Measurements from ENCODE around the gene CSNK1A1L. TPM values are rescaled to one million over a fixed set of nuclear protein-coding genes. Genes with fewer than 3 reads are reported as not detected.

Gene CSNK1A1L
- not detected for total RNA-seq
- polyA plus RNA-seq, result not detected
- long read RNA-seq, donor 1, result 0 reads
- long read RNA-seq, donor 2, result 0 reads
- long read RNA-seq, donor 3, result 0 reads

GRCh38 chr13:37105251-37105714 lies at the start of gene CSNK1A1L:
Gene CSNK1A1L (minus strand): TSS chr13:37105664. CDS start chr13:37105256, 408 bp downstream.
- no peak for ATAC-seq
- intact Hi-C loops (cut with DNase I), result loop anchor here in 1 of 10 donors (10.0 kb wide), 1 partner anchor 190 kb away; no protein-coding TSS in a partner anchor
- TF ChIP-seq, protein P1, sequence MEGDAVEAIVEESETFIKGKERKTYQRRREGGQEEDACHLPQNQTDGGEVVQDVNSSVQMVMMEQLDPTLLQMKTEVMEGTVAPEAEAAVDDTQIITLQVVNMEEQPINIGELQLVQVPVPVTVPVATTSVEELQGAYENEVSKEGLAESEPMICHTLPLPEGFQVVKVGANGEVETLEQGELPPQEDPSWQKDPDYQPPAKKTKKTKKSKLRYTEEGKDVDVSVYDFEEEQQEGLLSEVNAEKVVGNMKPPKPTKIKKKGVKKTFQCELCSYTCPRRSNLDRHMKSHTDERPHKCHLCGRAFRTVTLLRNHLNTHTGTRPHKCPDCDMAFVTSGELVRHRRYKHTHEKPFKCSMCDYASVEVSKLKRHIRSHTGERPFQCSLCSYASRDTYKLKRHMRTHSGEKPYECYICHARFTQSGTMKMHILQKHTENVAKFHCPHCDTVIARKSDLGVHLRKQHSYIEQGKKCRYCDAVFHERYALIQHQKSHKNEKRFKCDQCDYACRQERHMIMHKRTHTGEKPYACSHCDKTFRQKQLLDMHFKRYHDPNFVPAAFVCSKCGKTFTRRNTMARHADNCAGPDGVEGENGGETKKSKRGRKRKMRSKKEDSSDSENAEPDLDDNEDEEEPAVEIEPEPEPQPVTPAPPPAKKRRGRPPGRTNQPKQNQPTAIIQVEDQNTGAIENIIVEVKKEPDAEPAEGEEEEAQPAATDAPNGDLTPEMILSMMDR (IDR thresholded peaks at IDR 0.05), result no peak
- TF ChIP-seq POLR2A (IDR thresholded peaks at IDR 0.05), result no peak
- no peak within 1 kb of the TSS for H3K27ac ChIP-seq
- no peak for DNase-seq
- no peaks in the 10 kb centered on the region for H3K27me3 ChIP-seq
- H3K4me1 ChIP-seq, result peaks cover 0 to 7% (median 0%) of the 10 kb centered on the region in 12 donors
- no peak within 1 kb of the TSS for H3K4me3 ChIP-seq
- H3K36me3 ChIP-seq, result no peaks in the 10 kb centered on the region
- WGBS, 4 donors, result 93 to 95% (median 94%) methylated on average over 25 to 26 of the region's 26 CpGs
- H3K9me3 ChIP-seq, result no peaks in the 10 kb centered on the region

GRCh38 chr13:37149380-37149779 lies 43.9 kb upstream of the CSNK1A1L start:
- Histone ChIP-seq H3K36me3 (no peaks in the 10 kb centered on the region), H3K27ac (no peak overlapping the region), H3K4me3 (no peak overlapping the region), H3K9me3 (no peaks in the 10 kb centered on the region), H3K27me3 (no peaks in the 10 kb centered on the region), H3K4me1 (peaks cover 0 to 6% (median 0%) of the 10 kb centered on the region in 12 donors)
- DNase-seq (no peak), ATAC-seq (no peak)
- no peak for TF ChIP-seq POLR2A (IDR thresholded peaks at IDR 0.05)
- TF ChIP-seq, protein P1 (IDR thresholded peaks at IDR 0.05), result no peak
- 21 to 34% (median 28%) methylated on average over 3 of the region's 3 CpGs for WGBS, 4 donors
- intact Hi-C loops (cut with DNase I), result no loop called here

GRCh38 chr13:37148501-37148900 lies 43.0 kb upstream of the CSNK1A1L start:
- intact Hi-C loops (cut with DNase I), result no loop called here
- no peak for ATAC-seq

DNA sequence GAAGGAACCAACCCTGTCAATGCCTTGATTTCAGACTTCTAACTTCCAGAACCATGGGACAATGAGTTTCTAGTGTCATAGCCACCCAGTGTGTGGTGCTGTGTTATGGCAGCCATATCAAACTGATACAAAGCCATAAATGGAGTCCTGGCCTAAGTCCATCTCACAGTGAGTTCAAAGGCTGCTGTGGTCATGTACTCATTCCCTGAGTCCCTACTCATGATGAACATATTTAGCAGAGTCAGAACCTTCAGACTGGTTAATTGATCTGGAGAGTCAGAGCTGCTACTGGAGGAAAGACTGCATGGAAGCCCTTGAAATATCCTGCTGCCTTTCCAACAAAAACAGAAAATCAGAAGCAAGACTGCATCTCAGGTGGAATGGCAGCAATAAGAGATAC lies 39.2 kb upstream of the CSNK1A1L start:
- Histone ChIP-seq H3K9me3 (peaks cover 0 to 6% (median 0%) of the 10 kb centered on the region in 12 donors), H3K4me1 (peaks cover 0 to 6% (median 0%) of the 10 kb centered on the region in 12 donors), H3K27me3 (no peaks in the 10 kb centered on the region), H3K27ac (no peak overlapping the region), H3K36me3 (no peaks in the 10 kb centered on the region), H3K4me3 (no peak overlapping the region)
- no peak for TF ChIP-seq POLR2A (IDR thresholded peaks at IDR 0.05)
- TF ChIP-seq, protein P1 (IDR thresholded peaks at IDR 0.05), result no peak
- intact Hi-C loops (cut with DNase I), result no loop called here
- no peak for ATAC-seq
- DNase-seq, result no peak

More at GRCh38 chr13:37148501-37148900, 43.0 kb upstream of the CSNK1A1L start:
- no peak for DNase-seq
- no peaks in the 10 kb centered on the region for H3K27me3 ChIP-seq
- H3K9me3 ChIP-seq, result no peaks in the 10 kb centered on the region
- TF ChIP-seq POLR2A (IDR thresholded peaks at IDR 0.05), result no peak
- TF ChIP-seq, protein P1 (IDR thresholded peaks at IDR 0.05), result no peak
- no peaks in the 10 kb centered on the region for H3K36me3 ChIP-seq
- no peak overlapping the region for H3K4me3 ChIP-seq
- H3K4me1 ChIP-seq, result peaks cover 0 to 6% (median 0%) of the 10 kb centered on the region in 12 donors
- 34 to 43% (median 40%) methylated on average over 2 of the region's 2 CpGs for WGBS, 4 donors
- H3K27ac ChIP-seq, result no peak overlapping the region

Data from heart left ventricle (tissue), 16 donors.